GM04504 (cell line): Measurements from ENCODE around the gene FNDC3A.
A peak's percentile ranks its signal among the peaks of the same experiment; 100 is the strongest.

Experiments
- DNase-seq: peaks from one replicate; pipeline ENCODE4 v3.0.0-alpha.2; 2012; ENCODE audit warnings: low read depth

Gene FNDC3A

DNA sequence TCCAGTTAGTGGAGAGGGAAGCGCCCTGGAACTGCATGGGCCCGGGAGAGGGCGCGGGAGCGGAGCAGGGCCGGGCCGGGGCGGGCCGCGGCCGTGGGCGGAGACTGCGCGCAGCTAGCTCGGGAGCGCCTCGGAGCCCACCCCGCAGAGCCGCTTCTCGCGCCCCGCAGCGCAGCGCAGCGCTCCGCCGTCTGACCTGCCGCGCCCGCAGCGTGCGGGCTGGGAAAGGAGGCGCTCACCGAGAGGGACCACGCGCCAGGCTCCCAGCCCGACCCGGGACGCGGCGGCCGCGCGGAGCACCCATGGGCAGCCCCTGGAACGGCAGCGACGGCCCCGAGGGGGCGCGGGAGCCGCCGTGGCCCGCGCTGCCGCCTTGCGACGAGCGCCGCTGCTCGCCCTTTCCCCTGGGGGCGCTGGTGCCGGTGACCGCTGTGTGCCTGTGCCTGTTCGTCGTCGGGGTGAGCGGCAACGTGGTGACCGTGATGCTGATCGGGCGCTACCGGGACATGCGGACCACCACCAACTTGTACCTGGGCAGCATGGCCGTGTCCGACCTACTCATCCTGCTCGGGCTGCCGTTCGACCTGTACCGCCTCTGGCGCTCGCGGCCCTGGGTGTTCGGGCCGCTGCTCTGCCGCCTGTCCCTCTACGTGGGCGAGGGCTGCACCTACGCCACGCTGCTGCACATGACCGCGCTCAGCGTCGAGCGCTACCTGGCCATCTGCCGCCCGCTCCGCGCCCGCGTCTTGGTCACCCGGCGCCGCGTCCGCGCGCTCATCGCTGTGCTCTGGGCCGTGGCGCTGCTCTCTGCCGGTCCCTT is 244.5 kb downstream of the FNDC3A start, which contains the start of gene MLNR:
Gene MLNR (plus strand): TSS at position 303 of the 820 bp plus-strand sequence. CDS start 0 bp downstream, at position 303.
- DNase-seq = no peak

- no peak for DNase-seq
These were observed 245.3 kb downstream of the FNDC3A start for GRCh38 chr13:49220856-49221589.

DNA sequence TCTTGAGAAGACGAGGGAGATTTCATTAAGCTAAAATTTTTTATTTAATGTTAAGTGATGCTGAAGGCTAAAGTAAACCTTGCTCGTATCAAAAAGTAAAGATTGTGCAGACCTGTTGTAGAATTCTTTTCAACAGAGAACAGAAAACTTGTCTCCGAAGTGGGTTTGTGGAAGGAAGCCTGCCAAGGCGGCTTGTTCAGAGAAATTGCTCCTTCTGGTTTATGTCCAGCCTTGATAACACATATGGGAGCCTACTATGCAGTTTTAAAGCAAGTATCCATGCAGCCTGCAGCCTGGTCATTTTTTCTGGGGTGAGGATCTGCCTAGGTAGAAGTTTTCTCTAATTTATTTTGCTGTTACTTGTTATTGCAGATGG is 245.9 kb downstream of the FNDC3A start:
- no peak for DNase-seq

DNA sequence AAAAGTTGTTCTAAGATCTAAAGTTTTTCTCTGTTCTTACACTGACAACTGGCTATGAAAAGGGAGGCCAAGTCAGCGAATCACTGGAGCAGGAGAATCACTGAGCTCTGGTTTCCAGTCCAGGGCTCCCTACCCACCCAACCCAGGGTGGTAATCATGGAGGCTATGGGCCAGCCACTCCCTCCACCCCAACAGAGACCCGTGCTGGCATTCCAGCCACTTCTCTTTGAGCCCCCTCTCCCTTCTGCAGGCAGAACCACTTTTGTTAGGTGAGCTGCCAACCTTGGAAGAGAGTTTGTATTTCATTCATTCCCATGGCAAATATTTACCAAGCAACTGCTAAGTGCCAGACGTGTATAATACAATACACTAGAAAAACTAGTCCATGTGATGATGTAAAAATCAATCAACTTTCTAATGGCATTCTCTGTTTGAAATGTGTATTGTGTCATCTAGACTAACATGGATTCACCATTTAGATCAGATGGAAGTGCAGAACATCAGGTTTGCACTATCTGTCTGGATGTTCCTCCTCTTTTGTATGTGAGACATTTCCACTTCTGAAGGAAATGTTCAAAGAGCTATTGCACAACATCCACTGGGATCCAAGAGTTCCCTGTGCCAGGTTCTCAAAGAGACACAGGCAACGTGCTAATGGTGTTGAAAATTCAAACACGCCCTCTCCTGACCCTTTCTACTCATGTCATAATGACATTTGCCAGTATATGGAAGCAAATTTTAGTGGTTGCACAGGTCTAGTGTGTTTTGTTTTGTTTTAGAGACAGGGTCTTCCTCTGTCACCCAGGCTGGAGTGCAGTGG is 249.7 kb downstream of the FNDC3A start:
- DNase-seq = no peak

GRCh38 chr13:49226613-49227012 is 250.9 kb downstream of the FNDC3A start:
- no peak for DNase-seq

GRCh38 chr13:49234741-49235140 is 259.0 kb downstream of the FNDC3A start:
- no peak for DNase-seq

DNA sequence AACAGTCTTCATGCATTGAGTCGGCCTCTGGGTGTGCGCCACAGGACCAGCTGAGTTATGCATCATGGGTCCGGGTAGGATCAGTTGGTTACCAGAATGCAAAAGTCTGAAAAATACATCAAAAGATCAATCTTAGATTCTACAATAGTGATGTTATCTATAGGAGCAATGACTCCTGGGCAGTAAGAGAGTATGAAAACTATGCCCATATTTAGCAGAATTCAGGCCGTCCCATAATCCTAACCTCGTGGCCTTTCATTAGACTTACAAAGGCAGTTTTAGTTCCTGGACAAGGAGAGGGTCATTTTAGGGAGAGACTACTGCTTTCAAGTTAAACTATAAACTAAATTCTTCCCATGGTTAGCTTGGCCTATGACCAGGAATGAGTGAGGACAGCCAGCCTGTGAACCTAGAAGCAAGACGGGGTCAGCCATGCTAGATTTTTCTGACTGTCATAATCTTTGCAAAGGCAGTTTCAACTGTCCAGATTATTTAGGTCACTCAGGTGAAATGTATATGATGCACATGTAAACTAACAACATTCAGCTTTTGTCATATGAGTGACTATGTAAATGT is 260.2 kb downstream of the FNDC3A start:
- no peak for DNase-seq

DNA sequence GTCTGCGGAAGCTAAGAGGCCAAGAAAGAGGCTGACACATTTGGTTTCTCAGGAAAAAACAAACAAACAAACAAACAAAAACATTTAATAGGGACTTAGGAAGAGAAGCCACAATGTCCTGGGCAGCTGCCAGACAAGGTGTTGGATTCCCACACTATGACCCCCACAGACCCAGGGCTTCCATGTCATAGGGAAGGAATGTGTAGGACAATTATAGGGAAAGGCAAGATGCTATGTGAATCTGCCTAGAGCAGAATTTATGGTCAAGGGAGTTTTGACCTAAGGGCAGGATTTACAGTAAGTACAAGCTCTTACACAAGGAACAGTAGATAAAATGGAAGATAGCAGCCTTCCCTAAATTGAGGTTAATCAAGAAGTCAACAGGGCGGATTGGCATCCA is 262.9 kb downstream of the FNDC3A start:
- no peak for DNase-seq

- DNase-seq = no peak
These were observed 264.3 kb downstream of the FNDC3A start for GRCh38 chr13:49240017-49240416.

- no peak for DNase-seq
These were observed 265.6 kb downstream of the FNDC3A start for GRCh38 chr13:49241296-49241695.

- no peak for DNase-seq
These were observed 269.4 kb downstream of the FNDC3A start for GRCh38 chr13:49245101-49245500.

GRCh38 chr13:49246850-49247642 is 271.3 kb downstream of the FNDC3A start:
- no peak for DNase-seq

DNA sequence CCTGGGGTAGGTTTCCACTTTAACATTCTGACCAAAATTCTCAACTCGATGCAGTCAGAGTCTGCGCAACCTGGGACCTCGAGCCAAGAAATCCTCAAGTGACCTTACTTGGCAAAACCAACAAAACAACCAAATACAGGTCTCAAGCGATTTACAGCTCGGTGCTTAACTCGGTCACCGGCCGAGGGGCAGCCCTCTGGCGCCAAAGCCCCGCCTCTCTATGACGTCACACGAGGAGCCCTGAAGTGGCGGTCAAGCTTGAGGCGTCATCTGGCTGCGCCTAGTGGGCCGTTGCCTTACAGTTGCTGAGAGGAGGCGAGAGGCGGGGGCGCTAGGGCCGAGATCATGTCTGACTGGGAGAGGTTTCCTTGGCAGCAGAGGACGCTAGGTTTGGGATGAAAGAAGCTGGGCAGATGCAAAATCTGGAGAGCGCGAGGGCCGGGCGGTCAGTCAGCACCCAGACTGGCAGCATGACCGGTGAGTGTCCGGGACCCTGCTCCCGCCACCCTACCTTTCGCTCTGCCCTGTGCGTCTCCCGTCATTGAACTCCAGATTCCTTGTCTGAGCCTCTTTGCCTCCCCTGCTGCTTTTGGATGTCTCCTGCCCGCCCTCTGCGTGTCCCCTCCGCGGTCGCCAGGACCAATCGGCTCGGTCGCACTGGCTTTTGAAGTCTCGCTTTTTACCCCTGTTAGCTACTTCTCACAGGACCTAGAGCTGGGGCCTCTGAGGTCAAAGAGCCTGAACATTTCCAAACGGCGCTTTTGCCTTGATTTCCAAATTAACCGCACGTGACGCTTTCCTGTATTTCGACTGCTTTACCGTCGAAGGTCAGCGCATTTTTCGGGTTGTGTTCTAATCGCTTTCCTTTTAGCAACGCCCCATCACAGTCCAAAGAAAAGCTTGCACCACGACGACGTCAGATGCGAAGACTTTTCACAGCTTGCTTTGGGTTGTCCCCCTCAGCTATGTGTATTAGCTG is 272.2 kb downstream of the FNDC3A start, which contains the start of gene CDADC1:
Gene CDADC1 (plus strand): TSS at position 283 of the 979 bp plus-strand sequence. CDS start 113 bp downstream, at position 396.
- DNase-seq = peak; percentile 83

GRCh38 chr13:49248622-49249002 is 272.9 kb downstream of the FNDC3A start:
- DNase-seq = no peak

GRCh38 chr13:49251326-49251725 is 275.6 kb downstream of the FNDC3A start:
- DNase-seq = no peak

DNA sequence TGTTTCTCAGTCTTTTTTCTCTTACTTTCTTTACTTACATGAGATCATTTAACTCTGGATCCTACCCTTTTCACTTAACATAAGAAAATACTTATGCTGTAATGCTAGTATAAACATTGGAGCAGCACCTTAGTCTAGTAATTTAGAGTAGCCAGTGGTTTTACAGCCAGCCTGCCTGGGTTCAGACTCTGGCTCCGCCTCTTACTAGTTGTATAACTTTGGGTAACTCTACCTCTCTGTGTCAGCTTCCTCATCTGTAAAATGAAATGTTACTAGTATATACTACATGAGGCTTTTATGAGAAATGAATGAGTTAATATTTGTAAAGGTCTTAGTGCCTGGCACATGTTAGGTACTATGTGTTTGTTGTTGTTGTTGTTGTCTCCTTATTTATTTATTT is 277.6 kb downstream of the FNDC3A start:
- DNase-seq = no peak

DNA sequence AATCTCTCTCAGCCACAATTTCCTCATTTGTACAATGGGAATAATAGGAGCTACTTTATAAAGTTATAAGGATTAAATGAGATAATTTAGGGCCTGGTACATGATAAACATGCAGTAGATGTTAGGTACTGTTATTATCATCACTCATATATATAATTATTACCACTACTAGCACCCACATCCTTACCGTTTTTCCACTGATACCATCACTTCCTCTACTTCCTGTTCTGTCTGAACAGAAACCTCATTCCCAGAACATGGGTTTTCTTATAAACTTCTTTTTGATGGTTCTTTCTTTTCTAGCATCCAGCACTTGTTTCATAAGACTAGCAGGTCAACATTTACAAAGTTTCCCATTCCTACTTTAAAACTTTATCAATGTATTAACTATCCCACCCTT is 278.3 kb downstream of the FNDC3A start:
- DNase-seq = no peak

GRCh38 chr13:49256841-49257240 is 281.1 kb downstream of the FNDC3A start:
- DNase-seq = no peak

GRCh38 chr13:49258089-49258796 is 282.5 kb downstream of the FNDC3A start:
- DNase-seq = no peak
